ENCODE measurements around the gene OR6B1. TPM values are rescaled to one million over a fixed set of nuclear protein-coding genes. Genes with fewer than 3 reads are reported as not detected.

The OR6B1 gene
- total and polyA plus RNA-seq, 2 of the 8 experiments (the other 6 are each of a cell fraction or from before 2014, with no cell fraction given): not detected

DNA sequence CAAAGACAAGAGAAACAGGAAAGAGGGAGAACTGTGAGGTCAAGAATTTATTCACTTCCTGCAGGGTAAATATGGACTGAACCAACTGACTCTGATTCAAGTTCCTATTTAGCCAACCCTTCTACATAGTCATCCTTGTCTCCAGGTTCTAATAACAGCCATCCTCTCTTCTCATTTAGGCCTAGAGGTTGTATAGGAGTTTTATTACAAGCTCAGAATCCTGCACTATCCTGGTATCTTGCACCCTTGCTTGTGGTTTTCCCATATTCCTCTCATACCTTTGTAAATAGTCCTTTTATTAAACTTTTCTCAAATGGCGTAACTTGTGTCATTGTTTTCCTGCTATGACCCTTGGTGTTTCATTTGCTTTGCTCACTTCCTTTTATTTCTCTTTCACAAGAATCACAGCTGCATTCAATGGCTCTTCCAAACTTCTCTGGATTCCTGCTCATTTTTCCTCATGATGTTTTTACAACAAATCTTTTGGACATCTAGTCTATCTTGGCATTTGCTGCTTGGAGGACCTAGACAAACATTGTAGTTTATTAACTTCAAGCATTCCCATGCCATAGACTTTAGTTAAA is 36.3 kb downstream of the OR6B1 start:
- no peak overlapping the region for H4K5ac ChIP-seq (ENCODE audit: insufficient read length, low read depth, low read length)
- H3K18ac ChIP-seq (ENCODE audit: extremely low read depth, low read length): no peak overlapping the region
- H3K23me2 ChIP-seq (ENCODE audit: low read depth, low read length): no peaks in the 10 kb centered on the region
- no peaks in the 10 kb centered on the region for H3K4me1 ChIP-seq (replicated peaks in 1 of 4; ENCODE audit: control insufficient read depth in 3 of 4, insufficient read depth in 4 of 4, low read length in 3 of 4)
- FAIRE-seq: no peak
- H2AFZ ChIP-seq (ENCODE audit: low read length): no peak overlapping the region
- ChIA-PET POLR2A (ENCODE audit: partially characterized antibody) (no interaction called here), CTCF (ENCODE audit: partially characterized antibody) (interaction anchor here (0.8 to 1.5 kb wide), 5 partner anchors 13 to 1501 kb away, joined by 3 to 4 read pairs (median 3); no protein-coding TSS in a partner anchor)
- H4K91ac ChIP-seq (replicated peaks; ENCODE audit: insufficient read length, low read length): no peak overlapping the region
- no peak overlapping the region for H3K56ac ChIP-seq (replicated peaks; ENCODE audit: insufficient read length, low read depth, low read length)
- WGBS, 2 experiments (ENCODE audit: extremely low coverage in 1 of 2, insufficient coverage in 1 of 2, insufficient read length in 1 of 2, insufficient replicate concordance in 2 of 2, low coverage in 1 of 2, low lambda C conversion rate in 2 of 2, missing lambda C conversion rate in 1 of 2): 55% methylated on average over 1 of the region's 1 CpG; no CpG with 5 or more reads in 1 of the 2 experiments
- H2BK5ac ChIP-seq (ENCODE audit: low read depth, low read length): no peak overlapping the region
- H4K20me1 ChIP-seq (replicated peaks in 1 of 2; ENCODE audit: control insufficient read depth in 1 of 2, insufficient read depth in 2 of 2, low read length in 2 of 2): no peaks in the 10 kb centered on the region
- DNase-seq (ENCODE audit: low read depth in 1 of 2, low spot score in 2 of 2): no peak
- no peak overlapping the region for H2BK15ac ChIP-seq (ENCODE audit: low read length)
- H3K23ac ChIP-seq (ENCODE audit: insufficient read length): no peak overlapping the region
- no peak overlapping the region for H3K4me2 ChIP-seq (ENCODE audit: insufficient read depth in 1 of 2, low read depth in 2 of 2, low read length in 2 of 2)
- H3K79me2 ChIP-seq (ENCODE audit: control insufficient read depth in 1 of 2, insufficient read depth in 2 of 2, low read length in 2 of 2): no peaks in the 10 kb centered on the region
- no peak overlapping the region for H4K8ac ChIP-seq (ENCODE audit: extremely low read depth, insufficient read depth, low read length)
- H3K4me3 ChIP-seq (ENCODE audit: extremely low read depth in 1 of 4, insufficient read depth in 2 of 4, low read depth in 3 of 4, low read length in 4 of 4): no peak overlapping the region
- no peaks in the 10 kb centered on the region for H3K36me3 ChIP-seq (ENCODE audit: control insufficient read depth in 2 of 4, insufficient read depth in 4 of 4, low read length in 3 of 4)
- H2AK5ac ChIP-seq (ENCODE audit: low read depth, low read length): no peak overlapping the region
- H3K9me3 ChIP-seq (ENCODE audit: insufficient read depth in 2 of 2, low read depth in 1 of 2, low read length in 1 of 2): no peaks in the 10 kb centered on the region
- H3K27ac ChIP-seq (ENCODE audit: low read depth, low read length): no peak overlapping the region
- no peak overlapping the region for H3K9ac ChIP-seq (replicated peaks in 1 of 4; ENCODE audit: extremely low read depth in 1 of 4, low read depth in 3 of 4, low read length in 3 of 4)
- no peak overlapping the region for H2BK20ac ChIP-seq (ENCODE audit: low read length)
- TF ChIP-seq SAP30 (IDR thresholded peaks at IDR 0.05; ENCODE audit: insufficient read depth, insufficient replicate concordance, low read length) (no peak), CBX5 (IDR thresholded peaks at IDR 0.05; ENCODE audit: low read depth, low read length) (no peak), TCF12 (IDR thresholded peaks at IDR 0.05; ENCODE audit: low read depth, low read length) (no peak), FOSL1 (IDR thresholded peaks at IDR 0.05; ENCODE audit: insufficient read depth, low read depth, low read length) (no peak)
- no peak overlapping the region for H3K4ac ChIP-seq (replicated peaks; ENCODE audit: insufficient read length, low read depth, low read length)
- no peak overlapping the region for H2BK12ac ChIP-seq (ENCODE audit: low read depth, low read length)
- no peak overlapping the region for H3K14ac ChIP-seq (ENCODE audit: insufficient read length)
- H3K79me1 ChIP-seq (ENCODE audit: low read depth, low read length): no peaks in the 10 kb centered on the region
- H2BK120ac ChIP-seq (replicated peaks; ENCODE audit: low read depth, low read length): no peak overlapping the region
- no peaks in the 10 kb centered on the region for H3K27me3 ChIP-seq (replicated peaks in 1 of 4; ENCODE audit: control insufficient read depth in 3 of 4, extremely low read depth in 1 of 4, insufficient read depth in 3 of 4, low read length in 3 of 4)

Data from H1 (cell line).